ENCODE results near the gene MTFP1.

Gene MTFP1

GRCh38 chr22:30474683-30475424 is 49.3 kb downstream of the MTFP1 start:
- Histone ChIP-seq H3K4me1 (ENCODE audit: low read depth, poor library complexity, severe bottlenecking) (no peaks in the 10 kb centered on the region), H2AFZ (ENCODE audit: low read depth) (no peak overlapping the region), H3K79me2 (ENCODE audit: insufficient read depth, low read depth) (no peaks in the 10 kb centered on the region), H3K36me3 (ENCODE audit: insufficient read depth) (no peaks in the 10 kb centered on the region), H3K27me3 (ENCODE audit: insufficient read depth, low read depth) (peaks cover 70% of the 10 kb centered on the region; the same call in 1 of the 2 replicates), H3K4me3 (IDR thresholded peaks at IDR 0.05; ENCODE audit: insufficient read depth, low read depth, low read length) (no peak overlapping the region), H3K27ac (no peak overlapping the region), H4K20me1 (ENCODE audit: insufficient read depth) (no peaks in the 10 kb centered on the region), H3K9ac (no peak overlapping the region), H3K4me2 (no peak overlapping the region)
- TF ChIP-seq CTCF (conservative IDR thresholded peaks at IDR 0.05; ENCODE audit: low read depth, low read length), result no peak

Measured in KMS-11 (cell line).